SK-N-SH (cell line): ENCODE results near the gene RFX2. TPM values are rescaled to one million over a fixed set of nuclear protein-coding genes. Genes with fewer than 3 reads are reported as not detected.
A peak's percentile ranks its signal among the peaks of the same experiment; 100 is the strongest.

ENCODE experiments used
- CTCF ChIA-PET: fragments of 300-600, 350-600 bp; formaldehyde crosslinking; extraction: SDS; loops from one replicate; lab custom pipeline; 2021; lab: Yijun Ruan, JAX
- POLR2A ChIA-PET: fragments of 350-600 bp; sonication (Branson Sonifier 250); formaldehyde crosslinking; extraction: SDS; loops from one replicate; lab custom pipeline; 2020; ENCODE audit warnings: antibody characterized with exemption, inconsistent platforms; lab: Yijun Ruan, JAX
- DNase-seq: peaks from one replicate; pipeline ENCODE4 v3.0.0; 2012
- H2AFZ ChIP-seq: fragments of 200-600 bp; sonication (generic); 2 replicates; pipeline ENCODE4 v1.8.1; 2016; ENCODE audit warnings: antibody characterized with exemption, mild to moderate bottlenecking, low read depth
- H3F3A ChIP-seq: fragments of 200-600 bp; sonication (generic); replicated peaks from 2 replicates; pipeline ENCODE3; 2016; ENCODE audit warnings: antibody characterized with exemption, mild to moderate bottlenecking; ENCODE audit not compliant: insufficient read depth
- H3K27ac ChIP-seq, 2 experiments: fragments of 200-500 bp in 1 of 2; fragments of 200-600 bp in 1 of 2; sonication (Bioruptor generic) in 1 of 2; sonication (generic), shearing (Covaris generic) in 1 of 2; 2 replicates each; pipeline versions ENCODE4 v1.5.1 to v1.6.1; 2014 to 2016; ENCODE audit warnings: low read depth in 2 of 2, inconsistent platforms in 1 of 2, low read length in 1 of 2, mild to moderate bottlenecking in 1 of 2, mixed read lengths in 1 of 2
- H3K27me3 ChIP-seq: fragments of 200-600 bp; sonication (generic), shearing (Covaris generic); 2 replicates; pipeline ENCODE4 v1.6.1; 2016; ENCODE audit warnings: mixed run types; ENCODE audit not compliant: insufficient read depth
- H3K36me3 ChIP-seq, 2 experiments: fragments of 200-500 bp in 1 of 2; fragments of 200-600 bp in 1 of 2; sonication (Bioruptor generic) in 1 of 2; sonication (generic) in 1 of 2; replicated peaks in 1 of 2; 2 replicates each; pipeline versions ENCODE3 to v1.5.1; 2014 to 2016; ENCODE audit warnings: low read length in 1 of 2, mild to moderate bottlenecking in 1 of 2; ENCODE audit not compliant: insufficient read depth in 2 of 2, control insufficient read depth in 1 of 2
- H3K4me1 ChIP-seq, 2 experiments: fragments of 200-500 bp in 1 of 2; fragments of 200-600 bp in 1 of 2; sonication (Bioruptor generic) in 1 of 2; sonication (generic), shearing (Covaris generic) in 1 of 2; 2 replicates each; pipeline versions ENCODE4 v1.5.1 to v1.6.1; 2014 to 2016; ENCODE audit warnings: low read depth in 1 of 2, low read length in 1 of 2, mixed run types in 1 of 2; ENCODE audit not compliant: insufficient read depth in 2 of 2, control insufficient read depth in 1 of 2
- H3K4me2 ChIP-seq: fragments of 200-600 bp; sonication (generic), shearing (Covaris generic); 2 replicates; pipeline ENCODE4 v1.6.1; 2017; ENCODE audit warnings: mixed run types
- H3K4me3 ChIP-seq, 2 experiments: fragments of 200-500 bp in 1 of 2; fragments of 200-600 bp in 1 of 2; sonication (Bioruptor generic) in 1 of 2; sonication (generic), shearing (Covaris generic) in 1 of 2; 2 replicates each; pipeline versions ENCODE4 v1.5.1 to v1.8.1; 2014 to 2016; ENCODE audit warnings: low read depth in 2 of 2, inconsistent platforms in 1 of 2, low read length in 1 of 2, mild to moderate bottlenecking in 1 of 2, mixed read lengths in 1 of 2, moderate library complexity in 1 of 2
- H3K79me2 ChIP-seq: fragments of 200-600 bp; sonication (generic); 2 replicates; pipeline ENCODE4 v1.8.1; 2017; ENCODE audit warnings: mild to moderate bottlenecking; ENCODE audit not compliant: insufficient read depth
- H3K9ac ChIP-seq: fragments of 200-600 bp; sonication (generic); 2 replicates; pipeline ENCODE4 v1.6.1; 2017; ENCODE audit warnings: mixed run types
- H3K9me2 ChIP-seq: fragments of 200-600 bp; sonication (generic); 2 replicates; pipeline ENCODE4 v1.6.1; 2017; ENCODE audit warnings: mixed run types
- H3K9me3 ChIP-seq: fragments of 200-600 bp; sonication (generic); 2 replicates; pipeline ENCODE4 v1.6.1; 2017; ENCODE audit warnings: mixed run types, mild to moderate bottlenecking, moderate library complexity
- H4K20me1 ChIP-seq: fragments of 200-600 bp; sonication (generic); 2 replicates; pipeline ENCODE4 v1.6.1; 2017; ENCODE audit warnings: mild to moderate bottlenecking, mixed run types; ENCODE audit not compliant: insufficient read depth
- ELF1 ChIP-seq: IDR thresholded peaks from 2 replicates; pipeline ENCODE4 v1.4.0; 2012
- EP300 ChIP-seq, 2 experiments: IDR thresholded peaks; 2 replicates each; pipeline versions ENCODE4 v1.4.0 to v1.6.1; 2012; ENCODE audit warnings: borderline replicate concordance in 1 of 2, low read depth in 1 of 2, low read length in 1 of 2
- GATA2 ChIP-seq: sonication (generic); formaldehyde crosslinking; IDR thresholded peaks from 2 replicates; pipeline ENCODE4 v1.5.0; 2020; ENCODE audit warnings: mild to moderate bottlenecking, missing genetic modification reagents
- JUND ChIP-seq: IDR thresholded peaks from 2 replicates; pipeline ENCODE4 v1.4.0; 2012
- MAX ChIP-seq: IDR thresholded peaks from 2 replicates; pipeline ENCODE4 v1.4.0; 2012; ENCODE audit warnings: low read depth
- POLR2AphosphoS5 ChIP-seq: IDR thresholded peaks from 2 replicates; pipeline ENCODE4 v1.6.1; 2012; ENCODE audit warnings: low read depth, low read length
- RXRA ChIP-seq: IDR thresholded peaks from 2 replicates; pipeline ENCODE4 v1.4.0; 2012; ENCODE audit warnings: low read depth, mild to moderate bottlenecking, borderline replicate concordance
- SIN3A ChIP-seq: IDR thresholded peaks from 2 replicates; pipeline ENCODE4 v1.6.1; 2012; ENCODE audit warnings: low read depth, mild to moderate bottlenecking, low read length, moderate library complexity, borderline replicate concordance
- TCF12 ChIP-seq: IDR thresholded peaks from 2 replicates; pipeline ENCODE4 v1.4.0; 2012
- WGBS: methylation state at CpG from one replicate; pipeline ENCODE4 v1.1.6; 2017; ENCODE audit warnings: low lambda C conversion rate; 5-methylcytosine and 5-hydroxymethylcytosine counted together
- polyA plus RNA-seq, 3 experiments: library from polyadenylated mRNA; depleted of rRNA; stranded (reverse); fragments of >200 nt; gene quantifications; 2 replicates each; pipeline ENCODE4 v1.2.3, GENCODE V29; 2012
- TF ChIP-seq, protein P1 (sequence below): IDR thresholded peaks from 2 replicates; pipeline ENCODE4 v1.4.0; 2012; ENCODE audit warnings: low read depth, borderline replicate concordance
- TF ChIP-seq, protein P2 (sequence below): IDR thresholded peaks from 2 replicates; pipeline ENCODE4 v1.6.1; 2012; ENCODE audit warnings: mild to moderate bottlenecking, low read depth, low read length, moderate library complexity
- TF ChIP-seq, protein P3 (sequence below): fragments of 200-600 bp; sonication (generic); IDR thresholded peaks from 2 replicates; pipeline ENCODE4 v1.6.1; 2017; ENCODE audit warnings: antibody characterized with exemption, mild to moderate bottlenecking, moderate library complexity
- TF ChIP-seq, protein P4 (sequence below): IDR thresholded peaks from 2 replicates; pipeline ENCODE4; 2012

RFX2 gene
- polyA plus RNA-seq, 1 of the 3 experiments (the other 2 are of a cell fraction) = 12.6 TPM

- DNase-seq = no peak
- Histone ChIP-seq H3K27ac (peak overlapping the region; percentile 68 to 97), H3F3A (peaks cover 44% of the 10 kb centered on the region), H2AFZ (0 out of 2 replicates have a peak overlapping the region, but pooled peaks have one; percentile 21), H3K4me3 (no peak overlapping the region), H3K4me2 (peak overlapping the region; percentile 57; the same call in 1 of the 2 replicates), H4K20me1 (no peaks in the 10 kb centered on the region), H3K4me1 (peaks cover 32 to 37% of the 10 kb centered on the region in 2 experiments; a peak in 3 of 4 replicates), H3K79me2 (peaks cover 73% of the 10 kb centered on the region), H3K9ac (peak overlapping the region; percentile 70), H3K36me3 (peaks cover 0 to 4% of the 10 kb centered on the region in 2 experiments), H3K9me3 (no peaks in the 10 kb centered on the region), H3K9me2 (no peaks in the 10 kb centered on the region), H3K27me3 (no peaks in the 10 kb centered on the region)
- 97% methylated on average over 14 of the region's 14 CpGs for WGBS
- POLR2A ChIA-PET = no interaction called here
- TF ChIP-seq POLR2AphosphoS5 = peak; percentile 9; the same call in 1 of the 2 replicates
- TF ChIP-seq, protein P1, sequence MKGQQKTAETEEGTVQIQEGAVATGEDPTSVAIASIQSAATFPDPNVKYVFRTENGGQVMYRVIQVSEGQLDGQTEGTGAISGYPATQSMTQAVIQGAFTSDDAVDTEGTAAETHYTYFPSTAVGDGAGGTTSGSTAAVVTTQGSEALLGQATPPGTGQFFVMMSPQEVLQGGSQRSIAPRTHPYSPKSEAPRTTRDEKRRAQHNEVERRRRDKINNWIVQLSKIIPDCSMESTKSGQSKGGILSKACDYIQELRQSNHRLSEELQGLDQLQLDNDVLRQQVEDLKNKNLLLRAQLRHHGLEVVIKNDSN = no peak
- CTCF ChIA-PET = interaction anchor here (0.5 to 3.2 kb wide), 5 partner anchors 10 to 680 kb away, joined by 3 to 18 read pairs (median 7); partner anchors contain the start of gene GPR108
Observed at GRCh38 chr19:6057651-6058517, 52.4 kb downstream of the RFX2 start.

DNA sequence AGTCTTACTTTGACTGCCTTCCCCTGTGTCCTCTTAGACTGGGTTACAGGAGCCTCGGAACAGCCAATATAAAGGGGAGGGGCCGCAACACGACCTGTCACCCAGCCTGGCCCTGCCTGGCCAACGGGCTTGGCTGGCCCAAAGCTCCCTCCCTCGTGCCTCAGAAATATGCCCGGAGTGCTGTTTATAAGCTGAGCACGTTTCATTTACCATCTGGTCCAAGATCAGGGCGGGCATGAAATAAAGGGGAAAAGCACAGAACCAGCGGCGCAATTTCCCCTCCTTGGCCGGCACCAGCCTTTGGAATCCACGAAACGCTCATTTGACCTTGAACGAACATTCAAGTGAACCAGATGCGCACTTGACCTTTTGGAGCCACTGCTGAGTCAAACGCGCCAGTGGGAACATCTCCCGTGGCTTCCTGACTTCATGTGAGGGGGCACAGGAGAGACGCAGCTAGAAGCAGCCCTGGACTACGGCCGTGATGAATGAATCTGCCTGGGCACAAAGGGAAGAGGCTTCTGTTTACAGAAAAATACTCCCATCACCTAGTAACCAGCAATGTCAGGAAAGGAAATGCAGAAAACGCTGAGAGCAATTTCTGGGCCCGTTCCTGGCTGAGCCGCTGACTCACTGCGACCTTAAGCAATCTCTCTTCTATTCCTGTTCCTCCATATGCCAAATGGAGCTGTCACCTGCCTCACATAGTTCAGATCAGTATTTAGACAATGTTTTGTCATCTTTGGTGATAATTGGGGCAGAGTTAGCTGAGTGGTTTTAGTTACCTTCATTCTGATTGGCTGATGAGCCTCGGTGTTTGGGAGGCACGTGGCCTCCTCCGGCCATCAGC lies 53.3 kb downstream of the RFX2 start:
- peaks cover 51% of the 10 kb centered on the region for H3F3A ChIP-seq
- POLR2A ChIA-PET = no interaction called here
- H4K20me1 ChIP-seq = no peaks in the 10 kb centered on the region
- WGBS = 49% methylated on average over 28 of the region's 28 CpGs
- 0 out of 2 replicates have a peak overlapping the region, but pooled peaks have one; percentile 21 for H2AFZ ChIP-seq
- no peaks in the 10 kb centered on the region for H3K9me3 ChIP-seq
- DNase-seq = no peak
- peaks cover 0 to 5% of the 10 kb centered on the region in 2 experiments for H3K36me3 ChIP-seq
- no peak overlapping the region for H3K4me3 ChIP-seq
- CTCF ChIA-PET = interaction anchor here (1.3 to 3.2 kb wide), 4 partner anchors 9 to 70 kb away, joined by 5 to 18 read pairs (median 8); no protein-coding TSS in a partner anchor
- peaks cover 73% of the 10 kb centered on the region for H3K79me2 ChIP-seq
- H3K9me2 ChIP-seq = no peaks in the 10 kb centered on the region
- H3K27ac ChIP-seq = peak overlapping the region; percentile 68 to 97
- peaks cover 32 to 34% of the 10 kb centered on the region in 2 experiments; a peak in 3 of 4 replicates for H3K4me1 ChIP-seq
- H3K27me3 ChIP-seq = no peaks in the 10 kb centered on the region
- H3K9ac ChIP-seq = peak overlapping the region; percentile 70
- H3K4me2 ChIP-seq = peak overlapping the region; percentile 57; the same call in 1 of the 2 replicates
- TF ChIP-seq, protein P2, sequence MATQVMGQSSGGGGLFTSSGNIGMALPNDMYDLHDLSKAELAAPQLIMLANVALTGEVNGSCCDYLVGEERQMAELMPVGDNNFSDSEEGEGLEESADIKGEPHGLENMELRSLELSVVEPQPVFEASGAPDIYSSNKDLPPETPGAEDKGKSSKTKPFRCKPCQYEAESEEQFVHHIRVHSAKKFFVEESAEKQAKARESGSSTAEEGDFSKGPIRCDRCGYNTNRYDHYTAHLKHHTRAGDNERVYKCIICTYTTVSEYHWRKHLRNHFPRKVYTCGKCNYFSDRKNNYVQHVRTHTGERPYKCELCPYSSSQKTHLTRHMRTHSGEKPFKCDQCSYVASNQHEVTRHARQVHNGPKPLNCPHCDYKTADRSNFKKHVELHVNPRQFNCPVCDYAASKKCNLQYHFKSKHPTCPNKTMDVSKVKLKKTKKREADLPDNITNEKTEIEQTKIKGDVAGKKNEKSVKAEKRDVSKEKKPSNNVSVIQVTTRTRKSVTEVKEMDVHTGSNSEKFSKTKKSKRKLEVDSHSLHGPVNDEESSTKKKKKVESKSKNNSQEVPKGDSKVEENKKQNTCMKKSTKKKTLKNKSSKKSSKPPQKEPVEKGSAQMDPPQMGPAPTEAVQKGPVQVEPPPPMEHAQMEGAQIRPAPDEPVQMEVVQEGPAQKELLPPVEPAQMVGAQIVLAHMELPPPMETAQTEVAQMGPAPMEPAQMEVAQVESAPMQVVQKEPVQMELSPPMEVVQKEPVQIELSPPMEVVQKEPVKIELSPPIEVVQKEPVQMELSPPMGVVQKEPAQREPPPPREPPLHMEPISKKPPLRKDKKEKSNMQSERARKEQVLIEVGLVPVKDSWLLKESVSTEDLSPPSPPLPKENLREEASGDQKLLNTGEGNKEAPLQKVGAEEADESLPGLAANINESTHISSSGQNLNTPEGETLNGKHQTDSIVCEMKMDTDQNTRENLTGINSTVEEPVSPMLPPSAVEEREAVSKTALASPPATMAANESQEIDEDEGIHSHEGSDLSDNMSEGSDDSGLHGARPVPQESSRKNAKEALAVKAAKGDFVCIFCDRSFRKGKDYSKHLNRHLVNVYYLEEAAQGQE = no peak
- TF ChIP-seq GATA2 (CRISPR knock-in tag) = no peak
- peak; percentile 53; the same call in 1 of the 2 replicates for TF ChIP-seq SIN3A
- peak; percentile 15; the same call in 1 of the 2 replicates for TF ChIP-seq POLR2AphosphoS5
- peak; percentile 58 for TF ChIP-seq TCF12
- TF ChIP-seq EP300 (IDR thresholded peaks at IDR 0.05; ENCODE audit: borderline replicate concordance in 1 of 2, low read depth in 1 of 2, low read length in 1 of 2) = peak in 1 of 2 experiments; percentile 45; a peak in 1 of 4 replicates
- TF ChIP-seq ELF1 = no peak
- TF ChIP-seq, protein P1 = peak; percentile 20; the same call in 1 of the 2 replicates
- TF ChIP-seq, protein P3, sequence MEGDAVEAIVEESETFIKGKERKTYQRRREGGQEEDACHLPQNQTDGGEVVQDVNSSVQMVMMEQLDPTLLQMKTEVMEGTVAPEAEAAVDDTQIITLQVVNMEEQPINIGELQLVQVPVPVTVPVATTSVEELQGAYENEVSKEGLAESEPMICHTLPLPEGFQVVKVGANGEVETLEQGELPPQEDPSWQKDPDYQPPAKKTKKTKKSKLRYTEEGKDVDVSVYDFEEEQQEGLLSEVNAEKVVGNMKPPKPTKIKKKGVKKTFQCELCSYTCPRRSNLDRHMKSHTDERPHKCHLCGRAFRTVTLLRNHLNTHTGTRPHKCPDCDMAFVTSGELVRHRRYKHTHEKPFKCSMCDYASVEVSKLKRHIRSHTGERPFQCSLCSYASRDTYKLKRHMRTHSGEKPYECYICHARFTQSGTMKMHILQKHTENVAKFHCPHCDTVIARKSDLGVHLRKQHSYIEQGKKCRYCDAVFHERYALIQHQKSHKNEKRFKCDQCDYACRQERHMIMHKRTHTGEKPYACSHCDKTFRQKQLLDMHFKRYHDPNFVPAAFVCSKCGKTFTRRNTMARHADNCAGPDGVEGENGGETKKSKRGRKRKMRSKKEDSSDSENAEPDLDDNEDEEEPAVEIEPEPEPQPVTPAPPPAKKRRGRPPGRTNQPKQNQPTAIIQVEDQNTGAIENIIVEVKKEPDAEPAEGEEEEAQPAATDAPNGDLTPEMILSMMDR = no peak
- TF ChIP-seq, protein P4, sequence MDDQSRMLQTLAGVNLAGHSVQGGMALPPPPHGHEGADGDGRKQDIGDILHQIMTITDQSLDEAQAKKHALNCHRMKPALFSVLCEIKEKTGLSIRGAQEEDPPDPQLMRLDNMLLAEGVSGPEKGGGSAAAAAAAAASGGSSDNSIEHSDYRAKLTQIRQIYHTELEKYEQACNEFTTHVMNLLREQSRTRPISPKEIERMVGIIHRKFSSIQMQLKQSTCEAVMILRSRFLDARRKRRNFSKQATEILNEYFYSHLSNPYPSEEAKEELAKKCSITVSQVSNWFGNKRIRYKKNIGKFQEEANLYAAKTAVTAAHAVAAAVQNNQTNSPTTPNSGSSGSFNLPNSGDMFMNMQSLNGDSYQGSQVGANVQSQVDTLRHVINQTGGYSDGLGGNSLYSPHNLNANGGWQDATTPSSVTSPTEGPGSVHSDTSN = peak; percentile 76
- peak; percentile 53 for TF ChIP-seq JUND
- no peak; the same call in none of the 2 replicates for TF ChIP-seq MAX
- TF ChIP-seq RXRA = peak; percentile 67; the same call in 1 of the 2 replicates
